CMK (cell line): ENCODE results near the gene APPL1.

ENCODE experiments used
- DNase-seq: peaks from one replicate; pipeline ENCODE4 v3.0.0-alpha.2; 2010; ENCODE audit warnings: low read depth

APPL1 gene

GRCh38 chr3:57227204-57227929, at the start of gene APPL1:
Gene APPL1 (plus strand): TSS chr3:57227729. CDS start chr3:57227884, 155 bp downstream.
- peak; percentile 60 for DNase-seq

- DNase-seq = no peak
Observed at GRCh38 chr3:57179580-57180410, 47.7 kb upstream of the APPL1 start.

GRCh38 chr3:57184526-57184925, 43.0 kb upstream of the APPL1 start:
- DNase-seq = no peak

- no peak for DNase-seq
Observed at GRCh38 chr3:57192028-57192427, 35.5 kb upstream of the APPL1 start.

GRCh38 chr3:57194641-57195040, 32.9 kb upstream of the APPL1 start:
- DNase-seq = no peak

- no peak for DNase-seq
Observed at GRCh38 chr3:57199895-57200297, 27.6 kb upstream of the APPL1 start, which contains the start of gene HESX1. Gene HESX1 (minus strand): TSS chr3:57199978. CDS start chr3:57199918, 60 bp downstream.

- no peak for DNase-seq
Observed at GRCh38 chr3:57206423-57206822, 21.1 kb upstream of the APPL1 start.

- no peak for DNase-seq
Observed at GRCh38 chr3:57221883-57222282, 5.6 kb upstream of the APPL1 start.

- DNase-seq = no peak
Observed at GRCh38 chr3:57224856-57225255, 2.7 kb upstream of the APPL1 start.

- DNase-seq = no peak
Observed at GRCh38 chr3:57226176-57226575, 1.4 kb upstream of the APPL1 start.

- peak; percentile 9 for DNase-seq
Observed at GRCh38 chr3:57227930-57228751, 612 bp downstream of the APPL1 start.

- no peak for DNase-seq
Observed at GRCh38 chr3:57230006-57230405, 2.5 kb downstream of the APPL1 start.

GRCh38 chr3:57233799-57234198, 6.3 kb downstream of the APPL1 start:
- no peak for DNase-seq

- DNase-seq = no peak
Observed at GRCh38 chr3:57234613-57235575, 7.4 kb downstream of the APPL1 start.

- DNase-seq = no peak
Observed at GRCh38 chr3:57244946-57245345, 17.4 kb downstream of the APPL1 start.

- no peak for DNase-seq
Observed at GRCh38 chr3:57252404-57252803, 24.9 kb downstream of the APPL1 start.

GRCh38 chr3:57256844-57257243, 29.3 kb downstream of the APPL1 start:
- DNase-seq = no peak

- DNase-seq = no peak
Observed at GRCh38 chr3:57257678-57258077, 30.1 kb downstream of the APPL1 start.

- DNase-seq = no peak
Observed at GRCh38 chr3:57261119-57261518, 33.6 kb downstream of the APPL1 start.

- DNase-seq = no peak
Observed at GRCh38 chr3:57261929-57262328, 34.4 kb downstream of the APPL1 start.

- no peak for DNase-seq
Observed at GRCh38 chr3:57268416-57268815, 40.9 kb downstream of the APPL1 start.
